WERI-Rb-1 (cell line): Measurements from ENCODE around the gene TMEM132C.

Experiments used
- DNase-seq: peaks from one replicate; pipeline ENCODE4 v3.0.0-alpha.2; 2020
- H3K27ac ChIP-seq: fragments of 250-450 bp; sonication (Bioruptor Pico); 2 replicates; pipeline ENCODE4 v1.5.1; 2020; ENCODE audit warnings: mild to moderate bottlenecking, moderate library complexity
- H3K27me3 ChIP-seq: fragments of 250-450 bp; sonication (Bioruptor Pico); 2 replicates; pipeline ENCODE4 v1.5.1; 2021; ENCODE audit warnings: mild to moderate bottlenecking, low read depth, moderate library complexity; ENCODE audit not compliant: insufficient read depth, severe bottlenecking
- H3K36me3 ChIP-seq: fragments of 250-450 bp; sonication (Bioruptor Pico); 2 replicates; pipeline ENCODE4 v1.5.1; 2020; ENCODE audit warnings: mild to moderate bottlenecking, moderate library complexity
- H3K4me3 ChIP-seq: 2 replicates; pipeline ENCODE4 v1.5.1; 2011; ENCODE audit warnings: low read depth, mild to moderate bottlenecking, control low read depth, low read length
- H3K9me3 ChIP-seq: fragments of 250-450 bp; sonication (Bioruptor Pico); 2 replicates; pipeline ENCODE4 v1.5.1; 2021; ENCODE audit warnings: mild to moderate bottlenecking, moderate library complexity; ENCODE audit not compliant: severe bottlenecking
- CTCF ChIP-seq: IDR thresholded peaks from 2 replicates; pipeline ENCODE4 v1.5.1; 2011; ENCODE audit warnings: low read depth, mild to moderate bottlenecking, control low read depth, inconsistent platforms, low read length

The TMEM132C gene

GRCh38 chr12:128687851-128688250 is 420.9 kb downstream of the TMEM132C start:
- no peak overlapping the region for H3K27ac ChIP-seq
- no peak overlapping the region for H3K4me3 ChIP-seq
- no peaks in the 10 kb centered on the region for H3K36me3 ChIP-seq
- no peaks in the 10 kb centered on the region for H3K27me3 ChIP-seq
- TF ChIP-seq CTCF: no peak
- no peaks in the 10 kb centered on the region for H3K9me3 ChIP-seq
- no peak for DNase-seq

- peak; percentile 84 for DNase-seq
- Histone ChIP-seq H3K9me3 (no peaks in the 10 kb centered on the region), H3K27me3 (no peaks in the 10 kb centered on the region), H3K27ac (peak overlapping the region; percentile 43), H3K36me3 (no peaks in the 10 kb centered on the region), H3K4me3 (no peak overlapping the region)
- peak; percentile 50; the same call in 1 of the 2 replicates for TF ChIP-seq CTCF
Observed at GRCh38 chr12:128690641-128691040, 423.7 kb downstream of the TMEM132C start.

- Histone ChIP-seq H3K9me3 (no peaks in the 10 kb centered on the region), H3K27me3 (no peaks in the 10 kb centered on the region), H3K4me3 (no peak overlapping the region), H3K36me3 (no peaks in the 10 kb centered on the region), H3K27ac (no peak overlapping the region)
- TF ChIP-seq CTCF: no peak
- no peak for DNase-seq
Observed at GRCh38 chr12:128693115-128693514, 426.1 kb downstream of the TMEM132C start.

- DNase-seq: peak; percentile 72
- Histone ChIP-seq H3K36me3 (no peaks in the 10 kb centered on the region), H3K27me3 (no peaks in the 10 kb centered on the region), H3K4me3 (no peak overlapping the region), H3K27ac (no peak overlapping the region), H3K9me3 (no peaks in the 10 kb centered on the region)
- peak; percentile 55 for TF ChIP-seq CTCF
Observed at GRCh38 chr12:128693771-128694170, 426.8 kb downstream of the TMEM132C start.

- no peaks in the 10 kb centered on the region for H3K36me3 ChIP-seq
- DNase-seq: no peak
- TF ChIP-seq CTCF: no peak
- no peaks in the 10 kb centered on the region for H3K27me3 ChIP-seq
- no peaks in the 10 kb centered on the region for H3K9me3 ChIP-seq
- H3K4me3 ChIP-seq: no peak overlapping the region
- H3K27ac ChIP-seq: no peak overlapping the region
Observed at GRCh38 chr12:128694445-128694844, 427.5 kb downstream of the TMEM132C start.

- TF ChIP-seq CTCF: no peak
- Histone ChIP-seq H3K4me3 (no peak overlapping the region), H3K27me3 (no peaks in the 10 kb centered on the region), H3K9me3 (no peaks in the 10 kb centered on the region), H3K27ac (no peak overlapping the region), H3K36me3 (no peaks in the 10 kb centered on the region)
- no peak for DNase-seq
Observed at GRCh38 chr12:128695697-128696096, 428.7 kb downstream of the TMEM132C start.
